ENCODE results near the gene SPRED2. TPM values are rescaled to one million over a fixed set of nuclear protein-coding genes. Genes with fewer than 3 reads are reported as not detected.
A peak's percentile ranks its signal among the peaks of the same experiment; 100 is the strongest.

SPRED2 gene
- total and polyA plus RNA-seq, 2 donors from 2014 or later = 8.9 to 42.3 TPM

- intact Hi-C loops (cut with DNase I) = no loop called here
- H3K4me3 ChIP-seq (ENCODE audit: low read length in 3 of 3) = no peak overlapping the region
- FAIRE-seq (no peak), DNase-seq (no peak)
- no peaks in the 10 kb centered on the region for H3K27me3 ChIP-seq (ENCODE audit: control insufficient read depth, insufficient read depth, low read length)
- no peaks in the 10 kb centered on the region for H3K9me3 ChIP-seq (ENCODE audit: control insufficient read depth in 2 of 3, insufficient read depth in 1 of 3, low read length in 3 of 3)
- H3K4me1 ChIP-seq (ENCODE audit: control insufficient read depth in 2 of 3, insufficient read depth in 2 of 3, low read depth in 1 of 3, low read length in 3 of 3) = peaks cover 7 to 49% (median 48%) of the 10 kb centered on the region in 3 donors
- peak overlapping the region in 1 of 2 donors; percentile 88 for H3K27ac ChIP-seq (ENCODE audit: low read depth in 2 of 2, low read length in 2 of 2)
- no peak overlapping the region for H3K9ac ChIP-seq (ENCODE audit: low read length in 3 of 3)
- no peaks in the 10 kb centered on the region for H3K36me3 ChIP-seq (ENCODE audit: control insufficient read depth in 2 of 3, insufficient read depth in 3 of 3, low read length in 3 of 3)
- TF ChIP-seq, protein P1, sequence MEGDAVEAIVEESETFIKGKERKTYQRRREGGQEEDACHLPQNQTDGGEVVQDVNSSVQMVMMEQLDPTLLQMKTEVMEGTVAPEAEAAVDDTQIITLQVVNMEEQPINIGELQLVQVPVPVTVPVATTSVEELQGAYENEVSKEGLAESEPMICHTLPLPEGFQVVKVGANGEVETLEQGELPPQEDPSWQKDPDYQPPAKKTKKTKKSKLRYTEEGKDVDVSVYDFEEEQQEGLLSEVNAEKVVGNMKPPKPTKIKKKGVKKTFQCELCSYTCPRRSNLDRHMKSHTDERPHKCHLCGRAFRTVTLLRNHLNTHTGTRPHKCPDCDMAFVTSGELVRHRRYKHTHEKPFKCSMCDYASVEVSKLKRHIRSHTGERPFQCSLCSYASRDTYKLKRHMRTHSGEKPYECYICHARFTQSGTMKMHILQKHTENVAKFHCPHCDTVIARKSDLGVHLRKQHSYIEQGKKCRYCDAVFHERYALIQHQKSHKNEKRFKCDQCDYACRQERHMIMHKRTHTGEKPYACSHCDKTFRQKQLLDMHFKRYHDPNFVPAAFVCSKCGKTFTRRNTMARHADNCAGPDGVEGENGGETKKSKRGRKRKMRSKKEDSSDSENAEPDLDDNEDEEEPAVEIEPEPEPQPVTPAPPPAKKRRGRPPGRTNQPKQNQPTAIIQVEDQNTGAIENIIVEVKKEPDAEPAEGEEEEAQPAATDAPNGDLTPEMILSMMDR (IDR thresholded peaks at IDR 0.05; ENCODE audit: borderline replicate concordance, extremely low read depth, insufficient read depth) = no peak
Observed at GRCh38 chr2:65382323-65382722, 50.1 kb downstream of the SPRED2 start.

DNA sequence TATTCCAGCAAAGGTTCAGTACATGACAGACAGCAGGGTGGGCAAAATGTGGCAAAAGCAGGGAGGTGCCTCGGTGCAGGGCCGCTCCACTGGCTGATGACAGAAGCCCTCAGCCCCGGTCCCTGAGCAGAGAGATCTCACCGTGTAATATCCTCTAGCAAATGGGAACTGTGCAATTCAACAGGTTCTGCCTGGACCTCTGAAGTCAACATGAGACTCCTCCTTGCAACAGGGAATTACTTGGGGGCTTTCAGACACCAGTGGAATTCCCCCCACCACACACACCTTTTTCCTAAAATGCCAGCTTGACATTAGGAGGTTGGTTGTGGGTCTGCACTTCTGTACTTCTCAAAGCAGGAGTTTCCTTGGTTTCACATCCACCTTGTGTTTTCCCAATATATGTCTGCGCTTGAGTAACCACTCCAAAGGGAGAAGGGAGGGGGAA, 50.8 kb downstream of the SPRED2 start:
- TF ChIP-seq, protein P1 (IDR thresholded peaks at IDR 0.05; ENCODE audit: borderline replicate concordance, extremely low read depth, insufficient read depth) = no peak
- Histone ChIP-seq H3K9ac (ENCODE audit: low read length in 3 of 3) (no peak overlapping the region), H3K4me3 (ENCODE audit: low read length in 3 of 3) (no peak overlapping the region), H3K4me1 (ENCODE audit: control insufficient read depth in 2 of 3, insufficient read depth in 2 of 3, low read depth in 1 of 3, low read length in 3 of 3) (peaks cover 7 to 48% (median 45%) of the 10 kb centered on the region in 3 donors), H3K27me3 (ENCODE audit: control insufficient read depth, insufficient read depth, low read length) (no peaks in the 10 kb centered on the region), H3K36me3 (ENCODE audit: control insufficient read depth in 2 of 3, insufficient read depth in 3 of 3, low read length in 3 of 3) (no peaks in the 10 kb centered on the region), H3K27ac (ENCODE audit: low read depth in 2 of 2, low read length in 2 of 2) (no peak overlapping the region), H3K9me3 (ENCODE audit: control insufficient read depth in 2 of 3, insufficient read depth in 1 of 3, low read length in 3 of 3) (no peaks in the 10 kb centered on the region)
- intact Hi-C loops (cut with DNase I) = no loop called here
- FAIRE-seq (no peak), DNase-seq (no peak)

GRCh38 chr2:65380255-65380654, 52.1 kb downstream of the SPRED2 start:
- H3K4me3 ChIP-seq (ENCODE audit: low read length in 3 of 3) = no peak overlapping the region
- intact Hi-C loops (cut with DNase I) = no loop called here
- no peak overlapping the region for H3K27ac ChIP-seq (ENCODE audit: low read depth in 2 of 2, low read length in 2 of 2)
- no peaks in the 10 kb centered on the region for H3K27me3 ChIP-seq (ENCODE audit: control insufficient read depth, insufficient read depth, low read length)
- H3K4me1 ChIP-seq (ENCODE audit: control insufficient read depth in 2 of 3, insufficient read depth in 2 of 3, low read depth in 1 of 3, low read length in 3 of 3) = peaks cover 7 to 48% (median 41%) of the 10 kb centered on the region in 3 donors
- H3K9ac ChIP-seq (ENCODE audit: low read length in 3 of 3) = no peak overlapping the region
- H3K9me3 ChIP-seq (ENCODE audit: control insufficient read depth in 2 of 3, insufficient read depth in 1 of 3, low read length in 3 of 3) = no peaks in the 10 kb centered on the region
- FAIRE-seq (no peak), DNase-seq (no peak)
- TF ChIP-seq, protein P1 (IDR thresholded peaks at IDR 0.05; ENCODE audit: borderline replicate concordance, extremely low read depth, insufficient read depth) = no peak
- no peaks in the 10 kb centered on the region for H3K36me3 ChIP-seq (ENCODE audit: control insufficient read depth in 2 of 3, insufficient read depth in 3 of 3, low read length in 3 of 3)

DNA sequence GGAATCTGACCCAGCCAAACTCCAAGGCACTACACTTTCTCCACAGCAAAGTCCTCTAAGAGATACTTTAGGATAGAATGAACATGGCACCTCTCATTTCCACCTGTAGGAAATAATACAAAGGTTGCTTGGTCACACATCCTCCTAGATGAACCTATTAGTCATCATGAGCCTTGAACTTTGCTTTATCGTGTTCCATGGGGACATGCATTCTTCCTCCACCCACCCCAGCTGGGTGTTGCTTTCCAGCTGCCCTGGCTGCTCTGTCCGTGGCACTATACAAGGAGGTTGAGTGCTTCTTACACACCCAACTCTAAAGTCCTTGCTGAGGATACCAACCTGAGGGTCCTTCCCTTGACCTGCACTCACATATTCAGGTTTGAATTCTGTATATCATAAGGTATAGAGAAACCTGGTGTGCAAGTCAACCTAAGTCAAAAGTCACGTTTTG, 52.7 kb downstream of the SPRED2 start:
- Histone ChIP-seq H3K27me3 (ENCODE audit: control insufficient read depth, insufficient read depth, low read length) (no peaks in the 10 kb centered on the region), H3K9me3 (ENCODE audit: control insufficient read depth in 2 of 3, insufficient read depth in 1 of 3, low read length in 3 of 3) (no peaks in the 10 kb centered on the region), H3K36me3 (ENCODE audit: control insufficient read depth in 2 of 3, insufficient read depth in 3 of 3, low read length in 3 of 3) (no peaks in the 10 kb centered on the region), H3K9ac (ENCODE audit: low read length in 3 of 3) (no peak overlapping the region), H3K27ac (ENCODE audit: low read depth in 2 of 2, low read length in 2 of 2) (no peak overlapping the region), H3K4me1 (ENCODE audit: control insufficient read depth in 2 of 3, insufficient read depth in 2 of 3, low read depth in 1 of 3, low read length in 3 of 3) (peaks cover 7 to 50% (median 42%) of the 10 kb centered on the region in 3 donors), H3K4me3 (ENCODE audit: low read length in 3 of 3) (no peak overlapping the region)
- TF ChIP-seq, protein P1 (IDR thresholded peaks at IDR 0.05; ENCODE audit: borderline replicate concordance, extremely low read depth, insufficient read depth) = no peak
- no peak for FAIRE-seq
- DNase-seq = no peak
- intact Hi-C loops (cut with DNase I) = no loop called here
